Renal cortical epithelial cell (primary cell): ENCODE data around the gene LRP6. TPM values are rescaled to one million over a fixed set of nuclear protein-coding genes. Genes with fewer than 3 reads are reported as not detected.
"Not testable (repeated sequence)": the region's sequence is repeated elsewhere in the genome, so short reads cannot be mapped to it uniquely, and the experiment has no call there.

Experiments
- DNase-seq: peaks from one replicate; pipeline ENCODE4 v3.0.0-alpha.2; 2011; ENCODE audit warnings: low read depth
- total RNA-seq: library from RNA; depleted of rRNA; stranded (reverse); fragments of >200 nt; gene quantifications from 2 replicates; pipeline ENCODE4 v1.2.3, GENCODE V29; 2014

Gene LRP6
- total RNA-seq, 1 donor from 2014 or later = 79.1 TPM

- no peak for DNase-seq
Observed at GRCh38 chr12:12121061-12121460, 145.8 kb downstream of the LRP6 start.

- no peak for DNase-seq
Observed at GRCh38 chr12:12116677-12117076, 150.2 kb downstream of the LRP6 start.

- no peak for DNase-seq
Observed at GRCh38 chr12:12115514-12115913, 151.3 kb downstream of the LRP6 start.

GRCh38 chr12:12110923-12111555, 155.8 kb downstream of the LRP6 start:
- DNase-seq = not testable (repeated sequence)

GRCh38 chr12:12108441-12109058, 158.3 kb downstream of the LRP6 start:
- no peak for DNase-seq

GRCh38 chr12:12107678-12108077, 159.2 kb downstream of the LRP6 start:
- DNase-seq = no peak

- DNase-seq = no peak
Observed at GRCh38 chr12:12099102-12099501, 167.7 kb downstream of the LRP6 start.

- no peak for DNase-seq
Observed at GRCh38 chr12:12098691-12099015, 168.2 kb downstream of the LRP6 start.

- no peak for DNase-seq
Observed at GRCh38 chr12:12097891-12098690, 168.8 kb downstream of the LRP6 start.

GRCh38 chr12:12095021-12095420, 171.8 kb downstream of the LRP6 start:
- no peak for DNase-seq

GRCh38 chr12:12094481-12094880, 172.4 kb downstream of the LRP6 start:
- no peak for DNase-seq

- no peak for DNase-seq
Observed at GRCh38 chr12:12091977-12092663, 174.7 kb downstream of the LRP6 start.

- no peak for DNase-seq
Observed at GRCh38 chr12:12091071-12091470, 175.8 kb downstream of the LRP6 start.

GRCh38 chr12:12088761-12089160, 178.1 kb downstream of the LRP6 start:
- no peak for DNase-seq

GRCh38 chr12:12088147-12088546, 178.7 kb downstream of the LRP6 start:
- no peak for DNase-seq

GRCh38 chr12:12087693-12088034, 179.2 kb downstream of the LRP6 start:
- no peak for DNase-seq

GRCh38 chr12:12086973-12087692, 179.7 kb downstream of the LRP6 start:
- DNase-seq = no peak

GRCh38 chr12:12086362-12086761, 180.5 kb downstream of the LRP6 start:
- no peak for DNase-seq

- no peak for DNase-seq
Observed at GRCh38 chr12:12083688-12084087, 183.2 kb downstream of the LRP6 start.

- peak; percentile 65 for DNase-seq
Observed at GRCh38 chr12:12081836-12082497, 184.9 kb downstream of the LRP6 start.

GRCh38 chr12:12079291-12079690, 187.6 kb downstream of the LRP6 start:
- peak; percentile 63 for DNase-seq
